Pulmonary artery endothelial cell (primary cell): ENCODE data around the gene ZNF318. TPM values are rescaled to one million over a fixed set of nuclear protein-coding genes. Genes with fewer than 3 reads are reported as not detected.
"Not testable (repeated sequence)": the region's sequence is repeated elsewhere in the genome, so short reads cannot be mapped to it uniquely, and the experiment has no call there.

Experiments used
- DNase-seq: peaks from one replicate; pipeline ENCODE4 v3.0.0-alpha.2; 2011; ENCODE audit warnings: low read depth, low spot score
- total RNA-seq: library from RNA; depleted of rRNA; stranded (reverse); fragments of >200 nt; gene quantifications from 2 replicates; pipeline ENCODE4 v1.2.3, GENCODE V29; 2014

ZNF318 gene
- total RNA-seq, 1 donor from 2014 or later = 5.6 TPM

- DNase-seq = no peak
Measured at GRCh38 chr6:43339168-43339567, 30.3 kb downstream of the ZNF318 start.

GRCh38 chr6:43338243-43338642, 31.2 kb downstream of the ZNF318 start:
- no peak for DNase-seq

- no peak for DNase-seq
Measured at GRCh38 chr6:43336382-43336781, 33.1 kb downstream of the ZNF318 start.

- no peak for DNase-seq
Measured at GRCh38 chr6:43335469-43335868, 34.0 kb downstream of the ZNF318 start.

GRCh38 chr6:43334466-43335095, 34.9 kb downstream of the ZNF318 start:
- DNase-seq = peak; percentile 8

- DNase-seq = no peak
Measured at GRCh38 chr6:43331891-43332290, 37.6 kb downstream of the ZNF318 start.

- no peak for DNase-seq
Measured at GRCh38 chr6:43331470-43331869, 38.0 kb downstream of the ZNF318 start.

- DNase-seq = no peak
Measured at GRCh38 chr6:43328528-43328927, 40.9 kb downstream of the ZNF318 start.

- no peak for DNase-seq
Measured at GRCh38 chr6:43325876-43326275, 43.6 kb downstream of the ZNF318 start.

GRCh38 chr6:43318011-43318410, 51.4 kb downstream of the ZNF318 start:
- no peak for DNase-seq

GRCh38 chr6:43313813-43314212, 55.6 kb downstream of the ZNF318 start:
- DNase-seq = no peak

- no peak for DNase-seq
Measured at GRCh38 chr6:43311666-43312065, 57.8 kb downstream of the ZNF318 start.

- no peak for DNase-seq
Measured at GRCh38 chr6:43310624-43311023, 58.8 kb downstream of the ZNF318 start.

GRCh38 chr6:43310134-43310533, 59.3 kb downstream of the ZNF318 start:
- DNase-seq = no peak

GRCh38 chr6:43308990-43309477, 60.4 kb downstream of the ZNF318 start:
- no peak for DNase-seq

GRCh38 chr6:43308101-43308989, 61.1 kb downstream of the ZNF318 start, which contains the start of gene CRIP3:
CRIP3 (minus strand) TSS chr6:43308826; CDS start chr6:43308792, 34 bp downstream.
- DNase-seq = no peak

GRCh38 chr6:43307451-43308100, 61.9 kb downstream of the ZNF318 start:
- DNase-seq = no peak

GRCh38 chr6:43306086-43306485, 63.4 kb downstream of the ZNF318 start:
- DNase-seq = no peak

GRCh38 chr6:43304882-43305281, 64.6 kb downstream of the ZNF318 start:
- no peak for DNase-seq

GRCh38 chr6:43304361-43304760, 65.1 kb downstream of the ZNF318 start:
- DNase-seq = no peak

- DNase-seq = no peak
Measured at GRCh38 chr6:43303751-43304331, 65.6 kb downstream of the ZNF318 start.

- not testable (repeated sequence) for DNase-seq
Measured at GRCh38 chr6:43303006-43303405, 66.4 kb downstream of the ZNF318 start.
